ENCODE results near the gene ATF7.

GRCh38 chr12:53459097-53459496 lies 167.1 kb downstream of the ATF7 start:
- no peak for TF ChIP-seq CTCF (IDR thresholded peaks at IDR 0.05)
- TF ChIP-seq ZFX (IDR thresholded peaks at IDR 0.05; ENCODE audit: borderline replicate concordance), result no peak
